ENCODE results near the gene C6orf118.

C6orf118 gene

DNA sequence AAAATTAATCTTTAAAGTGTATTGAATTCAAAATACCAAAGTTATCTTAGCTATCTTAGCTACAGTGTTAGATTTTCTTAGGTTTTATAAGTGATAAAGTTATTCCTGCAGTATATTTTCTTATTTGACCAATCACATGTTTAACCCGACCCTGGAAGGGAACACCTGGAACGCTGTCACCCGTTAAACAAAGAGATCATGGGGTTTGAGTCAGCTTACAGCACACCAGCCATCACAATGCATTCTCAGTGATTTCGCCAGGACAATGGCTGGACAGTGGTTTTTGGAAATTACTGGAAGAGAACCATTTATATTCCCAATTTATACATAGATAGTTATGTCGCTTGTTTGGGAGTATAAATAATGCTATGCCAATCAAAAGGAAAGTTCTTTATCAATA, 10.5 kb downstream of the C6orf118 start:
- Histone ChIP-seq H3K27ac (no peak overlapping the region), H3K27me3 (no peaks in the 10 kb centered on the region), H3K4me1 (no peaks in the 10 kb centered on the region), H3K36me3 (no peaks in the 10 kb centered on the region), H3K9me3 (no peaks in the 10 kb centered on the region), H3K4me3 (no peak overlapping the region)
- DNase-seq, result no peak
- intact Hi-C loops (cut with DNase I; ENCODE audit: low total_unique reads), result no loop called here
- TF ChIP-seq, protein P1, sequence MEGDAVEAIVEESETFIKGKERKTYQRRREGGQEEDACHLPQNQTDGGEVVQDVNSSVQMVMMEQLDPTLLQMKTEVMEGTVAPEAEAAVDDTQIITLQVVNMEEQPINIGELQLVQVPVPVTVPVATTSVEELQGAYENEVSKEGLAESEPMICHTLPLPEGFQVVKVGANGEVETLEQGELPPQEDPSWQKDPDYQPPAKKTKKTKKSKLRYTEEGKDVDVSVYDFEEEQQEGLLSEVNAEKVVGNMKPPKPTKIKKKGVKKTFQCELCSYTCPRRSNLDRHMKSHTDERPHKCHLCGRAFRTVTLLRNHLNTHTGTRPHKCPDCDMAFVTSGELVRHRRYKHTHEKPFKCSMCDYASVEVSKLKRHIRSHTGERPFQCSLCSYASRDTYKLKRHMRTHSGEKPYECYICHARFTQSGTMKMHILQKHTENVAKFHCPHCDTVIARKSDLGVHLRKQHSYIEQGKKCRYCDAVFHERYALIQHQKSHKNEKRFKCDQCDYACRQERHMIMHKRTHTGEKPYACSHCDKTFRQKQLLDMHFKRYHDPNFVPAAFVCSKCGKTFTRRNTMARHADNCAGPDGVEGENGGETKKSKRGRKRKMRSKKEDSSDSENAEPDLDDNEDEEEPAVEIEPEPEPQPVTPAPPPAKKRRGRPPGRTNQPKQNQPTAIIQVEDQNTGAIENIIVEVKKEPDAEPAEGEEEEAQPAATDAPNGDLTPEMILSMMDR (IDR thresholded peaks at IDR 0.05), result no peak

DNA sequence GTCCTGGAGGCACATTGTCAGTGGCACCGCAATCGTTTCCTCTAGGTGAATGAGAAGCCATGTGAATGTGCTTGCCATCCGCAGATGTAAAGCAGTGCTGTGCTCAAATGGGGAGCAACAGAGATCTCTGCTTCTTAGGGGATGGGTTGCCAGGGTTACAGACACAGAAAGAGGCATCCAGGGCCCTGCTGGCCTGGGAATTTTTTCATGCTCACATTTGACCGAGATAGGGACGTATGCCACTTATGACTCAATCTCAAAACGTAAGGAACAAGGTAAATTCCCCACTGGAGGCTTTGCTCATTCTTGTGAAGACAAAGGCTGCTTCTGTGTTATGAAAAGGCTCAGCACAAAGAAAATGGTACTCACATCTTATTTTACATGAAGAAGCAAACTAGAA, 11.0 kb downstream of the C6orf118 start:
- TF ChIP-seq, protein P1 (IDR thresholded peaks at IDR 0.05), result no peak
- no peak for DNase-seq

DNA sequence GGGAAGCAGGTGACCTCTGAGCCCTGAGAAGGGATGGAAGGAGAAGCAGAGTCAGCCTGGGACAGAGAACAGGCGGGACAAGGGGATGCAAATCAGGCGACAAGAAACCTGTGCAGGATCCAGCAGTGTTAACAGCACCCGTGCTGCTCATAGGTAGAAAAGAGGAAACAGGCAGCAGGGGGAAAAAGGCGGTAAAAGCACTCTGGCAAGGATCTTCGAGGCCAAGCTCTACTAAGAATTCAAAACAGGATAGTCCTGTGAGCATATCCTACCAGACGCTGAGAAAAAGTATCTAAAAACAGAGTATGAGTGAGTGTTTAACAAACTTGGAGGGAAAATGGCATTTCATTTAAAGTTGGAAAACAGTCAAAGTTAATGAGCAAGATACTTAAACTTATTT, 16.7 kb downstream of the C6orf118 start:
- Histone ChIP-seq H3K27ac (no peak overlapping the region), H3K4me1 (no peaks in the 10 kb centered on the region), H3K4me3 (no peak overlapping the region), H3K9me3 (peaks cover 0 to 3% (median 0%) of the 10 kb centered on the region in 3 donors), H3K27me3 (no peaks in the 10 kb centered on the region), H3K36me3 (no peaks in the 10 kb centered on the region)
- intact Hi-C loops (cut with DNase I; ENCODE audit: low total_unique reads), result no loop called here
- DNase-seq, result no peak
- TF ChIP-seq, protein P1 (IDR thresholded peaks at IDR 0.05), result no peak

More for the DNA sequence above, 11.0 kb downstream of the C6orf118 start:
- H3K36me3 ChIP-seq, result no peaks in the 10 kb centered on the region
- H3K27ac ChIP-seq, result no peak overlapping the region
- H3K9me3 ChIP-seq, result no peaks in the 10 kb centered on the region
- H3K4me3 ChIP-seq, result no peak overlapping the region
- H3K4me1 ChIP-seq, result no peaks in the 10 kb centered on the region
- intact Hi-C loops (cut with DNase I; ENCODE audit: low total_unique reads), result no loop called here
- H3K27me3 ChIP-seq, result no peaks in the 10 kb centered on the region

DNA sequence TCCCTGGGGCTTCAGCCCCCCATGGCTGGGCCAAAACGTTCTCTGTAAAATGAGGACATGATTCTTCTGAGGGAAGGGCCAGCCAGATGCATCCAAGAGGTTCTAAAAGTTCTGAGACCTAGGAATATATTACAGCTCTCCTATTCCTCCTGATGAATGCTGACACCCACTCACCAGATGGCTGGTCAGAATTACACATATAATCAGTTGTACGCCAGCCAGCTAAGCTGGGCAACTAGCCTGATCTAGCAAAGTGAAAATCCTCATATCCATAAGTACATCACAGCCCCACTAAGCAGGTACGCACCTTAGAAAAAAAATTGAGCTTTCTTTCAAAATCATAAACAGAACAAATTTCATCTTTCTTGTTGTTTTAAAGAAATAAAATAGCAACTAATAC, 34.8 kb downstream of the C6orf118 start:
- TF ChIP-seq, protein P1 (IDR thresholded peaks at IDR 0.05), result no peak

DNA sequence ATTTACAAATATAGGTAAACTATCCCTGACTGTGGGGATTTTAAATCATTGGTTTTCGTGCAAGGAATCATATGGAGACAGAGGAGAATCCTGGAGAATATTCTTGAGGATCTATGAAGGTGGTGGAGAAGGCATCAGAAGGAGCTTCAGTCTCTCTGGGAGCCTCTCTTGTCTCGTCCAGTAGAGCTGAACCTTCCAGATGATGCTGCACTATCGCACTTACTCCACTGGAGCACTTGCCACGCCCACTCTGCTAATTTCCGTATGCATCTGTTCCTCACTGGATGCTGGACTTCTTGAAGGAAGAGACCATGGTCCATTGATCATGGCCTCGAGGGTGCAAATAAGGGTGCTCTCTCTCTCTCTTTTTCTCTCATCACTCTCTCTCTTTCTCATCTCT, 36.8 kb downstream of the C6orf118 start:
- intact Hi-C loops (cut with DNase I; ENCODE audit: low total_unique reads), result no loop called here
- Histone ChIP-seq H3K27me3 (no peaks in the 10 kb centered on the region), H3K9me3 (no peaks in the 10 kb centered on the region), H3K36me3 (no peaks in the 10 kb centered on the region), H3K4me3 (no peak overlapping the region), H3K4me1 (no peaks in the 10 kb centered on the region), H3K27ac (no peak overlapping the region)
- no peak for DNase-seq
- TF ChIP-seq, protein P1 (IDR thresholded peaks at IDR 0.05), result no peak

More for the DNA sequence above, 34.8 kb downstream of the C6orf118 start:
- no peak overlapping the region for H3K4me3 ChIP-seq
- no peaks in the 10 kb centered on the region for H3K27me3 ChIP-seq
- no peaks in the 10 kb centered on the region for H3K36me3 ChIP-seq
- intact Hi-C loops (cut with DNase I; ENCODE audit: low total_unique reads), result no loop called here
- H3K9me3 ChIP-seq, result no peaks in the 10 kb centered on the region
- H3K27ac ChIP-seq, result no peak overlapping the region
- DNase-seq, result no peak
- H3K4me1 ChIP-seq, result no peaks in the 10 kb centered on the region

DNA sequence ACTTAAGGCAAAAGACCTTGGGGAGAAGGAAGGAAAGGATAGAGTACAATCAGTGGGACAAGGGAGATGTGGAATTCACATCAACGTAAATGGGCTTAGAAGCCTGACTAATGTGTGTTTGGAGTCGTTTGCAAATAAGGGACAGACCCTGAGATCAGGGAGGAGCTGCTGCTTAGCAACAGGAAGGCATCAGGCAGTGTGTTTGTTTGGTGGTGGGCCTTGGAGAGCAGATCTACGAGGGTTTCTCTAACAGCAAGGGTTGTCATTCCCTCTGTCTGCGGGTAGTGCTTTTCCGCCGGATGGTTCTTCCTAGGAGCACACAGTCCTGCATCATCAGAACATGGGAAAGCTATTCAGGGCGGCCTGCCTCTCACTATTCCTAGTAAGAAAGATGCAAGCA, 40.4 kb downstream of the C6orf118 start:
- intact Hi-C loops (cut with DNase I; ENCODE audit: low total_unique reads), result no loop called here
- TF ChIP-seq, protein P1 (IDR thresholded peaks at IDR 0.05), result no peak
- no peaks in the 10 kb centered on the region for H3K4me1 ChIP-seq
- H3K4me3 ChIP-seq, result no peak overlapping the region
- no peak overlapping the region for H3K27ac ChIP-seq
- no peaks in the 10 kb centered on the region for H3K36me3 ChIP-seq
- H3K9me3 ChIP-seq, result no peaks in the 10 kb centered on the region
- no peaks in the 10 kb centered on the region for H3K27me3 ChIP-seq
- no peak for DNase-seq

All from tibial artery (tissue), 4 donors.